Globus pallidus (tissue), 1 donor: ENCODE data around the gene PXMP4.
"Not testable (repeated sequence)": the region's sequence is repeated elsewhere in the genome, so short reads cannot be mapped to it uniquely, and the experiment has no call there.

Source experiments
- DNase-seq: peaks from one replicate; pipeline ENCODE4 v3.0.0-alpha.2; 2015; ENCODE audit warnings: low spot score

The PXMP4 gene, protein sequence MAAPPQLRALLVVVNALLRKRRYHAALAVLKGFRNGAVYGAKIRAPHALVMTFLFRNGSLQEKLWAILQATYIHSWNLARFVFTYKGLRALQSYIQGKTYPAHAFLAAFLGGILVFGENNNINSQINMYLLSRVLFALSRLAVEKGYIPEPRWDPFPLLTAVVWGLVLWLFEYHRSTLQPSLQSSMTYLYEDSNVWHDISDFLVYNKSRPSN

DNA sequence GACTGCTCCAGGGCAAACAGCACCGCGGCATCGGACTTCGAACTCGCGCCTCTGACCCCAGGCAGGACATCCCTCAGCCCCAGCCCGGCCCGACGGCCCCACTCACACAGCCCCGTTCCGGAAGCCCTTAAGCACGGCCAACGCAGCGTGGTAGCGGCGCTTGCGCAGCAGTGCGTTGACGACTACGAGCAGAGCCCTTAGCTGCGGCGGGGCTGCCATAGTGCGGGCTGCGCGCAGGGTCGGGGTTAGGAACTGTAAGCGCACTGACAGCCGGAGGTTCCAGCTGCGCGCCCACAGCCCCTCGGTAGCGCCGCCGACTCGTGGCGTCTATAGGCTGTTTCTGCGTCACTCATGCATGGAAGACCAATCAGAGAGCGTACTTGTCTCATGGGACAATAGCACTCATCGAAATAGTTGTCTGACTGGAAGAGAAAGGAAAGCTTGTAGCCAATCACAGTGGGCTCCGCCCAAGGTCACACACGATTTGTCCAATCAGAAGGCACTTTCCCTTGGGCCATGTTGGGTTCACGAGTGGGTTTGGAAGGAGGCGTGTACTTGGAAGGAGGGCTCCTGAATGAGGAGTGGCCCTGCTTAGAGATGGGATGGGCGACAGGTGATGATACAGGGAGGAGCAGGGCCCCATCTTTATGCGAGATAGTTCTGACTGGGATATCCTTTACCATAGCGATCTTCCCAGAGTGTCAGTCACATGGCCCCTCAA is at the start of gene PXMP4:
Gene PXMP4, minus strand, starts transcription at position 322 of the 721 bp plus-strand sequence. Its CDS starts 103 bp downstream, at position 219.
- DNase-seq = peak; percentile 98

DNA sequence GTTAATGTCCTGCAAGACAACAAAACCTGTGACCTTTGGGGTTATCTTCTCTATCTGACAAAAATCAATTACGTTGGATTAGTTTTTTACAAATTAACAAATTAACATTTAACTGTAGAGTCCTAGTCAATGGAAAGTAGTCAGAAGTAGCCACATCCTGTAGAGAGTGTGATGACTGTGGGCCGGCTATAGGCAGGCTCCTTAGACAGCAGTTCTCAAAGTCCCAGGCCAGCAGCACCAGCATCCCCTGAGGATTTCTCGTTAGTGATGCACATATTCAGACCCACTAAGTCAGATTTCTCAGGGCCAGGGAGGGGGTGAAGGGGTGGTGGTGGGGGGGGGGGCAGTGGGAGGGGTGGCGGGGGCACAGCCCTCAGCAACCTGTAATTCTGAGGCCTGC is 48.9 kb upstream of the PXMP4 start:
- DNase-seq = no peak

DNA sequence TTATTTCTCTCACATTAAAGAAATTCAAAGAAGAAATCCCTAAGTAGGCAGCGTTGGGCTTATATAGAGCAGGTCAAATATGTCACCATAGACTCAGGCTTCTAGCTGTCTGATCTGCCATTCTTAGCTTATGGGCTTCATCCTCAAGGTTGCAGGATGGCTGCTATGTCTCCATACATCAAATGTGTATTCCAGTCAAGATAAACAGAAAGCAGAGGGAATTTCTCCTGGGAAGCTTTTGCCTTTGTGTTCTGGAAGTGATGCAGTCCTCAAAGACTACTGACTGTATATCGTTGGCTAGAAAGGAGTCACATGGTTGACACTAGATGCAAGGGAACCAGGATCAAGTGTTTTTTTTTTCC is 47.6 kb upstream of the PXMP4 start:
- no peak for DNase-seq

DNA sequence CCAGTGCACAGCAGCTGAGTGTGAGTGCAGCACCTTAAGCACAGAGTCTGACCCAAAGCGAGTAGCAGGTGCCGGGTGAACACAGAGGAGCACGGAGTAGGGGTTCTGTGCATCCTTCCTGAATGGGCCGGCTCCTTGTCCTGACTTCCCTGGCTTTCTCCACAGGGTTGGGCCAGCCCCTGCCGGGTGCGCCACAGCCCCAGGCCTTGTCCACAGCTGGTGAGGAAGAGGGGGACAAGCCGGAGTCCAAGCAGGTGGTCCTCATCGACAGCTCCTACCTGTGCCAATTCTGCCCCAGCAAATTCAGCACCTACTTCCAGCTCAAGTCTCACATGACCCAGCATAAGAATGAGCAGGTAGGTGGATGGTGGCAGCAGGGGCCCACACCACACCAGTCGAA is 46.6 kb upstream of the PXMP4 start:
- no peak for DNase-seq

DNA sequence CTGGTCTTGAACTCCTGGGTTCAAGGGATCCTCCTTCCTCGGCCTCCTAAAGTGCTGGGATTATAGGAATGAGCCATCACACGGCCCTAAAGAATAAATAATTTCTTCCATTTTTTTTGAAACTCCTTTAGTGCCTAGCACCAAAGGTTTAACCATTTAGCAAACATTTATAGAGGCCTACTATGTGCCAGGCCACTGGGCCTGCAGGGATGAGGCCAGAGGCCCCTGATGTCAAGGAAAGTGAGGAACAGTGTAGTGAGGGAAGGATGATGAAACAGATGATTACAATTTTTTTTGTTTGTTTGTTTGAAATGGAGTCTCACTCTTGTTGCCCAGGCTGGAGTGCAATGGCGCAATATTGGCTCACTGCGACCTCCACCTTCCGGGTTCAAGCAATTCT is 45.5 kb upstream of the PXMP4 start:
- no peak for DNase-seq

DNA sequence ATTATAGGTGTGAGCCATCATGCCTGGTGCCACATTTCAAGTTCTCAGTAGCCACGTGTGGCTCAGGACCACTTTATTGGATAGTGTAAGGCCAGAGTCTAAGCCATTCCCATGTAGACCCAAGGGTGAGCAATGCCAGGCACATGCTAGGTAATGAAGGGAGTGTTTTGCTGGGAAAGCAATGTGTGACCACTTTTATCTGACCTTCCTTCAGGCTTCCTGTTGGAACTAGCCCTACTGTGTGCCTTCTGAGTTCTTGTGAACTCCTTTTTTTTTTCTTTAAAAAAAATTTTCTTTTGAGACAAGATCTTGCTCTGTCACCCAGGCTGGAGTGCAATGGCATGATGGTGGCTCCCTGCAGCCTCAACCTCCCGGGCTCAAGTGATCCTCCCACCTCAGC is 45.0 kb upstream of the PXMP4 start:
- DNase-seq = no peak

DNA sequence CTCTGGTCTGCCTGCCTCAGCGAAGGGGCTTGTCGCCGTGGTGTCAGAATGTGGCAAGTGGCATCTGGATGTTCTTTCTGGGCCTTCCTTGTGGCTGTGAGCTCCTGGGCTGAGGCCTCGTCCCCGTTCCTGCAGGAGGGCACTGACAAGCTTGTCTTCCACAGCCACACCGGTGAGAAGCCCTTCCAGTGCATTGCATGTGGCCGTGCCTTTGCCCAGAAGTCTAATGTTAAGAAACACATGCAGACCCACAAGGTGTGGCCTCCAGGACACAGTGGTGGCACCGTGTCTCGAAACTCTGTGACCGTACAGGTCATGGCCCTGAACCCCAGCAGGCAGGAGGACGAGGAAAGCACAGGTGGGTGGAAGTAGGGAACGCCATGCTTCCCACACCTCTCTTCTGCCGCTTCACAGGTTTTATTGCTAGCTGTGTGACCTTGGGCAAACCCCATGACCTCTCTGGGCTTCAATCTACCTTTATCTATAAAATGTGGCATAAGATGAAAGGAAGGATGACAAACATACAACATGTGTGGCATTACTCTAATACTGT is 41.7 kb upstream of the PXMP4 start:
- DNase-seq = no peak

DNA sequence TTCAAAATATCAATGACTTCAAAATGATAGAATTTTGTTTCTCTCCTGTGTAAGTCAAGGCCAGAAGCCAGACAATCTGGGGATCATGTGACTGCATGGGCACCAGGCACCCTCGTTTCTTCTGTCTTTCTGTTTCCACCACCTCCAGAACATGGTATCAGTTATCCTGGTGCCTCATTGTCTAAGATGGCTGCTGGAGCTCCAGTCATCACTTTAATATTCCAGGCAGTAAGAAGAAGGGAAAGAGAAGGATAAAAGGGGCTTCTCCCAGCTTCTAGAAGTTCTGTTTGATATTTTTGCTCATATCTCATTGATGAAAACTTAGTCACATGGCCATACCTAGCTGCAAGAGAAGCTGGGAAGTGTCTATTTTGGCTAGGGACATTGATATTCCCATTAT is 37.3 kb upstream of the PXMP4 start:
- DNase-seq = no peak

DNA sequence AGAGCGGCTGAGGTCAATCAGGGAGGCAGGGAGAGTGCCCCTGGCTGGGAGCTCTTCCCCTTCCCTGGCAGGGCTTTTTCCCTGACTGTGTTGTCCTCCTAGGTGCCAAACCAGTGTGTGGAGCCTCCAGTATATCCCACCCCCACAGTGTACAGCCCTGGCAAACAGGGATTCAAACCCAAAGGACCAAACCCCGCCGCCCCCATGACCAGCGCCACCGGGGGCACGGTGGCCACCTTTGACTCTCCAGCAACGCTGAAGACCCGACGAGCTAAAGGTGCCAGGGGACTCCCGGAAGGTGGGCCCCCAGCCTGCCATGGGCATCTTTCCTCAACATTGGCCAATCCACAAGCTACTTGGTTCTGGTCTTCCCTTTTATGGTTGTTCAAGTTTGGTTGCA is 36.9 kb upstream of the PXMP4 start:
- no peak for DNase-seq

DNA sequence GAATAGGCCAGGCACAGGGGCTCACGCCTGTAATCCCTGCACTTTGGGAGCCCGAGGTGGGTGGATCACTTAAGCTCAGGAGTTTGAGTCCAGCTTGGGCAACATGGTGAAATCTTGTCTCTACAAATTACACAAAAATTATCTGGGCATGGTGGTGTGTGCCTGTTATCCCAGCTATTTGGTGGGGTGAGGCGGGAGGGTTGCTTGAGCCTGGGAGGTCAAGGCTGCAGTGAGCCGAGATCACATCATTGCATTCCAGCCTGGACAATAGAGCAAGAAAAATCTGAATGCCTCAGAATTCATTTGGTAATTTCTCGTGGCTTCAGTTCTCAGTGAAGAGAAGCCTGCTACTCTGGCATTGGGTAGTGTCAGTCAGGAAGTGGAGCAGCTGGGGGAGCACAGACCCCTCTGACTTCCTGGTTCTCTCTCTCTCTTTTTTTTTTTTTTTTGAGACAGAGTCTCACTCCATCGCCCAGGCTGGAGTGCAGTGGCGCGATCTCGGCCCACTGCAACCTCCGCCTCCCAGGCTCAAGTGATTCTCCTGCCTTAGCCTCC is 35.9 kb upstream of the PXMP4 start:
- not testable (repeated sequence) for DNase-seq

DNA sequence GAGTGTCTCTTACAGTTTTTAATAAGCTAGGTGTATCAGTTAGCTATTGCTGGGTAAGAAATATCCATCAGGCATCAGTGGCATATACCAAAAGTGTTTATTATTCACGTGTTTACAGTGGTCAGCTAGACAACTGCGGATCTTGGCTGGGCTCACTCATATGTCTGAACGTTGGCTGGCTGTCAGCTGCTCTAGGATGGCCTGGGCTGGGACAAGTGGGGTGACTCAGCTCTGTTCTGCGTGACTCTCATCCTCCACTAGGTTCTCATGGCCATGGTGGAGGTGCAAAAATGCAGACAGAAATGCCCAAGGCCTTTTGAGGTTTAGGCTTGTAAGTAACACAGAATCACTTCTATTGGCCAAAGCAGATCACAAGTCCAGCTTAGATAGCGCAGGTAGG is 33.7 kb upstream of the PXMP4 start:
- no peak for DNase-seq

DNA sequence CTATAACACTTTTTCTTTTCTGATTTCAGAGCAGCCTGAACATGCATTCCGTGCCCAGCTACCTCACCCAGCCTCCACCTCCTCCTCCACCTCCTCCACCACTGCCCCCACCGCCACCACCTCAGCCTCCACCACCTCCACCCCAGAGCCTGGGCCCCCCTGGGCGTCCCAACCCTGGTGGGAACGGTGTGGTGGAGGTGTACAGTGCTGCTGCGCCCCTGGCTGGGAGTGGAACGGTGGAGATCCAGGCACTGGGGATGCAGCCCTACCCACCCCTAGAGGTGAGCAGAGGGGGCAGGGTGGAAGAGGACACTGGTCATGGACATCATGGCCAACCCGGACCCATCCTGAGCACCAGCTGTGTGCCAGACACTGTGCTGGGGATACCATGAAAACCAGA is 33.0 kb upstream of the PXMP4 start:
- DNase-seq = no peak

DNA sequence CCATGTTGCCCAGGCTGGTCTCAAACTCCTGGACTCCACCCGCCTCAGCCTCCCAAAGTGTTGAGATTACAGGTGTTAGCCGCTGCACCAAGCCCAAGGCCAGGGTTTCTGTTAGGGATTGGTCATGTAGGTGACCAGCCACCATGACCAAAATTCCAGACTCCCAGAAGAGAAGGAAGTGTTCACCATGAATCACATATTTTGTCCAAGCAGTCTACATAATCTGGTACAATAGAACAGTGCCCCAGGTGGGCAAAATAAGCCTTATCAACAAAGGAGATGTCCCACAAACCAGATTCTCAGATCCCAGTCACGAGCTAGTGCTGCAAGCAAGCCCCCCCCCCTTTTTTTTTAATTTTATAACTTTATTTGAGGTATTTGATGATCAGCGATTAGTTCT is 31.7 kb upstream of the PXMP4 start:
- DNase-seq = no peak

DNA sequence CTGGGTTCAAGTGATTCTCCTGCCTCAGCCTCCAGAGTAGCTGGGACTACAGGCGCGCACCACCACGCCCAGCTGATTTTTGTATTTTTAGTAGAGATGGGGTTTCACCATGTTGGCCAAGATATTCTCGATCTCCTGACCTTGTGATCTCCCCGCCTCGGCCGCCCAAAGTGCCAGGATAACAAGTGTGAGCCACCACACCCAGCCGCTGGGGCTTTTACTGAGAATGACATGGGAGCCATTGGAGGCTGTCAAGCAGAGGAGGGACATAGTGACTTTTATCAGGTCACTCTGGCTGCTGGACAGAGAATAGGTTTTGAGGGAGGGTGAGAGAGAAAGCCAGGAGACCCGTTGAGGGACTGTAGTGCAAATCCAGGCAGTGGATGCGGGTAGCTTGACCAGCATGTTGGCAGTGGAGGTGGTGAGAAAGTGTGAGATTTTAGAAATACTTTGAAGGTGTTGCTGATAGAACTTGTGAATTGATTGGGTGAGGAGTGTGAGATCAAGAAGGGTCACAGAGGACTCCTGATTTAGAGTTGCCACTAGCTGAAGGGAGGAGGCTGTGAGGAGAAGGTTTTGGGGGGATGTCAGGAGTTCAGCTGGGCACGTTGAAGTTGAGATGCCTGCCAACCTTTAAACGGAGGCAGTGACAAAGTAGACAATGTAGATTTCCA is 26.4 kb upstream of the PXMP4 start:
- no peak for DNase-seq

DNA sequence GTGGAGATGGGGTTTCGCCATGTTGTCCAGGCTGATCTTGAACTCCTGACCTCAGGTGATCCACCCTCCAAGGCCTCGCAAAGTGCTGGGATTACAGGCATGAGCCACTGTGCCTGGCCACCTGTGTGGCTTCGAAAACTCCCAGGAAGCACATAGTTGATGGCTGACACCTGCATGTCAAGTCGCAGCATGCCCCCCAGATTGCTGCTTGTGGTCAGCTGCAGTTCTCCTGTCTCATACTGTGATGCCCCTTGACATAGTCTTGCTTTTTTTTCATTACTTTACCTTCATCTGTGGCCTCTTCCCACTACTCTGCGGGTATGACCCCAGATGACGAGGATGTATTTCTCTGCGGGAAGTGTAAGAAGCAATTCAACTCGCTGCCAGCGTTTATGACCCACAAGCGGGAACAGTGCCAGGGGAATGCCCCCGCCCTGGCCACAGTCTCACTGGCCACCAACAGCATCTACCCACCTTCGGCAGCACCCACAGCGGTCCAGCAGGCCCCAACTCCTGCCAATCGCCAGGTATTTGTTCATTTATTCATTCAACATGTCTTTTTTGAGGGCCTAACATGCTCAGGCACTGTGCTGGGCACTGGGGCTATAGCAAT is 24.8 kb upstream of the PXMP4 start:
- DNase-seq = no peak

DNA sequence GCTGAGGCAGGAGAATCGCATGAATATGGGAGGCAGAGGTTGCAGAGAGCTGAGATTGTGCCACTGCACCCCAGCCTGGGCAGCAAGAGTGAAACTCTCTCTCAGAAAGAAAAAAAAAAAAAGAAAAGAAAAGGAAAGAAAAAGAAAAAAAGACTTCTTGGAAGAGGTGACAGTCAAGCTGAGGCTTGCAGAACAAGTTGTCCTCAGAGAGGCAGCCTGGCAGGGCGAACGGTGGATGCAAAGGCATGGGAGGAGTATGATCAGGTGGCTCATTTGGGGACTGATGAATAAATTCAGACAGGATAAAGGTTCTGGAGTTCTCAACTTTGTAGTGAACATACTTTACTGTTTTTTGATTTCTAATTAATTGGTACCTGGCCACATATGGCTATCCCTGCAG is 24.1 kb upstream of the PXMP4 start:
- DNase-seq = no peak

DNA sequence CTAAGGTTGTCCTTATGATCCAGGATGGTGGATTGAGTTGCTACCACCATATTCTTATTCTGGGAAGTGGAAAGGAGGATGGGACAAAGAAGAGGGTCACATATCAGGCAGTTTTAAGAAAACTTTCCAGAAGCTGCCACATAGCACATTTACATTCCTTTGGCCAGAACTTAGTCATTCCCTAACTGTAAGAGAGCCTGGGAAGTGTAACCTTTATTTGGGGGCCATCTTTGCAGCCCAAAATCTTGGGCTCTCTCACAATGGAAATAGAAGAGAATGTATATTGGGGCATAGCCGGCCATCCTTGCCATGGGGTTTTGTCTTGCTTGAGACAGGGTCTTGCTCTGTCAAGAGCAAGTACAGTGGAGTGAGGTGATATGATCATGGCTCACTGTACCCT is 20.1 kb upstream of the PXMP4 start:
- DNase-seq = no peak

DNA sequence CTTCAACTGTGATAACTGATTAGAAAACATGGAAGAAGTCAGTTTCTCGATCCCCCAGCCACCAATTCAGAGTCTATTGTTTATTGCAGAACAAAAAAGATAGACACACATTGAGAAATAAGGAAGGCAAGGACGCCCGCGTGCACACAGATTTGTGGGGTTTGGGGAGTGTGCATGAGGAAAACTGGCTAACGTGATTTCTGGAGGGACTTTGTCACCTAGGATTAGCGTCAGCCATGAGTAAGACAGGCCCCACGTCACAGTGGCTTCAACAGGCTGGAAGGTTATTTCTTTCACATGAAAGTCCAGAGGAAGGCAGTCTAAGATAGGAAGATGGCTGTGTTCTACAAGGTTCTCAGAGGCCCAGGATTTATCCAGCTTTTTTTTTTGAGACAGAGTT is 19.4 kb upstream of the PXMP4 start:
- no peak for DNase-seq

DNA sequence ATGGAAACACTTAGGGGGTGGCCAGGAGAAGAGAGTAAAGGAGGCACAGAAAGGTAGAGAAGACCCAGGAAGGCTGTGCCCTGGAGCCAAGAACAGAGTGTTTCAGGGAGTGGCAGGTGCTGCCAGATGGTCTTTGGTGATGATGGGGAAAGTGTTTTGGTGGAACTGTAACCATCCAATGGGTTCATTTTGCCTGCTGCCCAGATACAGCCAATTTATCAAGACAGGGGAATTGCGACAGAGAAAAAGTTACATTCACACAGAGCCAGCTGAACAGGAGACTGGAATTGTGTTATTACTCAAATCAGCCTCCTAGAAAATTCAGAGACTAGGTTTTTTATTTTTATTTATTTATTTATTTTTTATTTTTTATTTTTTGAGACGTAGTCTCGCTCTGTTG is 16.9 kb upstream of the PXMP4 start:
- DNase-seq = no peak

DNA sequence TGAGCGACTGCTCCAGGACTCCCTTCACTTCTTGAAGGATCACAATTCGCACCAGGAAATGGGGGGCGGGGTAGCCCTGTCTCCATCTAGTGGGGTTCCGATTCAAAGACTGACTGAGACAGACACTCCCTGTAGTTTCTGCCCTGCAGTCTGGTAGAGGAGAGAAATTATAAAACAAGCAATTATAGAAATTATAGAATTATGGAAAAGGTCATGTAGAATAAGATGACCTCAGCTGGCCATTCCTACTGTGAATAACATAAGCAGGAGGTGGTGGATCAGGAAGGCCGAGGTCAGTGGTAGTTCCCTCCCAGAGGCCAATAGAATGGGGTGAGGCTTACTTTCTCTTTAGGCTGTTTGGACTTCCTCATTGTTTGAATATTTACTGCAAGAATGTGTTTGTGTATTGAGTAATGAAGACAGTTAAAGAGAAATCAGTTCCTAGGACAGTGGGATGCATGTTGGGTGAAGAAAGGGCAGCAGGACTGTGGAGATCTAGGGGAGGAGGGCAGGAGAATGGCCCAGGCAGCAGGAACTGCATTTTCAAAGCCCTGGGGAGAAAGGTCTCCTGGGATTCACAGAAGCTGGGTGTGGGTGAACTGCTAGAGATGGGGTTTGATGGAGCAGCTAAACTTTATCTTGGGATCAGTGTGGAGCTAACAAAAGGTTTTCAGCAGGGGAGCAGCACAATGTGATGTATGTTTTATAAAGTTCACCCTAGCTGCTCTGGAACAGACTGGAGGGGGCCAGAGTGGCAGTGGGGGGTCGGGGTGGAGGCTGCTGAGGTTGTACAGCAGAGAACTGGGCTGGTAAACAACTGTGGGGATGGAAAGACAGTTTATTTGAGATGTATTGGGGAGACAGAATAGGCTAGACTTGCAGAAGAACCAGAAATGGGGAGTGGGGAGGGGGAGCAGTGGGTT is 13.8 kb upstream of the PXMP4 start:
- no peak for DNase-seq
